H54 (cell line): ENCODE measurements around the gene A3GALT2.

Experiments used
- DNase-seq: peaks from one replicate; pipeline ENCODE4 v3.0.0; 2011; ENCODE audit warnings: low spot score, mixed read lengths; ENCODE audit not compliant: insufficient read length
- FAIRE-seq: peaks from 3 replicates; lab custom pipeline; 2011; peaks lifted over from hg19 to GRCh38; lab: Jason Lieb, UNC
- POLR2A ChIP-seq: IDR thresholded peaks from 2 replicates; pipeline ENCODE4 v1.6.1; 2011; ENCODE audit warnings: low read depth, mild to moderate bottlenecking, low read length

A3GALT2 gene

GRCh38 chr1:33359931-33360330, 39.0 kb upstream of the A3GALT2 start:
- no peak for FAIRE-seq
- no peak for DNase-seq
- no peak for TF ChIP-seq POLR2A

GRCh38 chr1:33358795-33359503, 38.1 kb upstream of the A3GALT2 start:
- no peak for TF ChIP-seq POLR2A
- no peak for FAIRE-seq
- no peak for DNase-seq

GRCh38 chr1:33358114-33358794, 37.4 kb upstream of the A3GALT2 start:
- FAIRE-seq (no peak), DNase-seq (no peak)
- TF ChIP-seq POLR2A, result no peak

GRCh38 chr1:33357099-33357498, 36.2 kb upstream of the A3GALT2 start:
- no peak for FAIRE-seq
- no peak for TF ChIP-seq POLR2A
- no peak for DNase-seq

GRCh38 chr1:33354707-33355316, 33.9 kb upstream of the A3GALT2 start:
- DNase-seq (no peak), FAIRE-seq (no peak)
- no peak for TF ChIP-seq POLR2A

GRCh38 chr1:33353531-33353930, 32.6 kb upstream of the A3GALT2 start:
- no peak for DNase-seq
- no peak for FAIRE-seq
- TF ChIP-seq POLR2A, result no peak

GRCh38 chr1:33351281-33351660, 30.4 kb upstream of the A3GALT2 start:
- DNase-seq (no peak), FAIRE-seq (no peak)
- TF ChIP-seq POLR2A, result no peak

- TF ChIP-seq POLR2A, result no peak
- FAIRE-seq, result no peak
- DNase-seq, result no peak
These were observed 29.8 kb upstream of the A3GALT2 start for GRCh38 chr1:33350611-33351280.

GRCh38 chr1:33349778-33350610, 29.1 kb upstream of the A3GALT2 start:
- peak; percentile 96 for DNase-seq
- peak; percentile 62; the same call in 1 of the 2 replicates for TF ChIP-seq POLR2A
- no peak for FAIRE-seq

- 0 out of 2 replicates have a peak, but pooled peaks have one; percentile 21 for TF ChIP-seq POLR2A
- no peak for FAIRE-seq
- DNase-seq, result peak; percentile 49
These were observed 28.3 kb upstream of the A3GALT2 start for GRCh38 chr1:33349081-33349759.

- FAIRE-seq, result no peak
- DNase-seq, result no peak
- no peak for TF ChIP-seq POLR2A
These were observed 27.8 kb upstream of the A3GALT2 start for GRCh38 chr1:33348676-33349080.

GRCh38 chr1:33348194-33348593, 27.3 kb upstream of the A3GALT2 start:
- FAIRE-seq, result no peak
- TF ChIP-seq POLR2A, result no peak
- no peak for DNase-seq

- peak; percentile 45 for DNase-seq
- no peak for TF ChIP-seq POLR2A
- no peak for FAIRE-seq
These were observed 26.7 kb upstream of the A3GALT2 start for GRCh38 chr1:33347650-33347992.
